ENCODE results near the gene UGT1A10.
A peak's percentile ranks its signal among the peaks of the same experiment; 100 is the strongest.

UGT1A10 gene

DNA sequence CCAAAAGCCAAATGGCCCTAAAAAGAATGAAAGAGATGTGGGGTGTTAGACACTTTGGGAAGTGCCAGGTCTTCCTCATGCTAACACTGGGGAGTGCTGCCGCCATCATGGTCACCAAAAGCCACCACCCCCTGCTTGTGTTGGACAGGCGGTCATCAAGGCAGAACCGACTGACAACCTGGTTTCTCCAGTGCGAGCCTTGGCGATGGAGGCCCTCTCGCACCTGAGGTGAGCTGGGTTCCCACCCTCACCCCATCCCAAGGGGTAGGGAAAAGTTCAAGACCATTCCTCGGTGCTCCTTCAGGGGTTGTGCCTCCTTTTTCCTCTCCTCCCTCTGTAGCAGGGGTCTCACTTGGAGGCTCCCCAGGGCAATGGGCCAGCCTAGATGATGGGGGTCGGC lies 175.5 kb downstream of the UGT1A10 start:
- DNase-seq = no peak

- no peak for DNase-seq
Measured at GRCh38 chr2:233813236-233814055, 177.2 kb downstream of the UGT1A10 start.

DNA sequence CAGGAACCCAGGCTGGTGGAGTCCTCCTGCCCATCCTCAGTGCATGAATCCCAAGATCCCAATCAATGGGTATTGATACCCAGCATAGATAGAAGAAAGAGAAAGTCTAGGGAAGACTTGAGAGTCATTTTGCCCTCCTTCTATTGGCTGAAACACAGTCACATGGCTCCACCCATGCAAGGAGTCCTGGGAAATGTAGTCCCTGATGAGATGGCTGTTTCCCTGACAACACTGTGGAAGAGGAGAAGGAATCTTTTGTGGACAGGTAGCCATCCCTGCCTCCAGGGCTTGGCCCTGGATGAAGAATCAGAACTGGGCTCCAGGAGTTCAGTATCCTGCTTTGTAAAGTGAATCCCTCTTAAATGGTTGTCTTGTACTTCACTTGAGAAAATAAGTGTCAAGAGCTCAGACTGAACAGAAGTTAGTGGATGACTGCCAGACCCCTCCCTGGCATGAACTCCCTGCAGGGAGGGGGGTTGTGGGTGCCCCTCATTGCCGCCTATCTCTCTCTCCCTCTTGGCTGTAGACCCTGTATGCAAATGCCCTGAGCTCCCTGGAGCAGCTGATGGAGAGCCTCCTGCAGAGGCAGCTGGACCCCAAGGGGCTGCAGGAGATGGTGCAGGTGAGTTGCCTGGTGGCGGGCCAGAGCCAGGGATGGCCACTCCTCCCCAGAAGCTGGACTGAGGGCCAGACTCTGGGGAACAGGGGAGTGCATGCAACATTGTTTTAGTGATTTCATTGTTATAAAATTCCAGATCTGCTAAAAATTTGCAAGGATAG lies 178.0 kb downstream of the UGT1A10 start:
- DNase-seq = no peak

- no peak for DNase-seq
Measured at GRCh38 chr2:233815861-233816260, 179.6 kb downstream of the UGT1A10 start.

GRCh38 chr2:233816334-233816733 lies 180.1 kb downstream of the UGT1A10 start:
- peak; percentile 70 for DNase-seq

- DNase-seq = no peak
Measured at GRCh38 chr2:233816771-233817170, 180.5 kb downstream of the UGT1A10 start.

DNA sequence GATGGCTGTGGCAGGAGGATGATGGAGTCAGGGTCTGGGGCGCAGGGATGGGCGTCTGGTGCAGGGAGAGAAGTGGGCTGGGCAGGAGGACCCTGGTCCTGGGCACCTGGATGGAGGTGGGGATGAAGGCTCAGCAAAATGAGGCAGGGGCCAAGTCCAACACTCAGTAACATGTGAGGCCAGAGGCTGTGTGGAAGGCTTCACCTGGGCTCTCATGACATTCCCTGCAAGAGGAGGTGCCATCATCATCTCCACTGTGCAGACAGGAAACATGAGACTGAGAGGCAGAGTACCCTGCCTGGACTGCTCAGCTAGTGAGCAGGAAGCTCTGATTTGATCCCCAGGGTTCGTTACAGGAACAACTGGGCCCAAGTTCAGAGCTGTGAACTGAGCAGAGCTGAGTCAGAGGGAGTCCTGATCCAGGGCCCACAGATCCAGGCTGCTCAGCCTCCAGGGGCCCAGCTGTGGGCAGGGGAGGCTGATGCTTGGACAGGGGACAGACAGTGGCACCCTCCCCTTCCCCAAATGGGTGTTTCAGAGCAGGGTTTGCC lies 181.2 kb downstream of the UGT1A10 start:
- no peak for DNase-seq

- no peak for DNase-seq
Measured at GRCh38 chr2:233817995-233818638, 181.9 kb downstream of the UGT1A10 start.

DNA sequence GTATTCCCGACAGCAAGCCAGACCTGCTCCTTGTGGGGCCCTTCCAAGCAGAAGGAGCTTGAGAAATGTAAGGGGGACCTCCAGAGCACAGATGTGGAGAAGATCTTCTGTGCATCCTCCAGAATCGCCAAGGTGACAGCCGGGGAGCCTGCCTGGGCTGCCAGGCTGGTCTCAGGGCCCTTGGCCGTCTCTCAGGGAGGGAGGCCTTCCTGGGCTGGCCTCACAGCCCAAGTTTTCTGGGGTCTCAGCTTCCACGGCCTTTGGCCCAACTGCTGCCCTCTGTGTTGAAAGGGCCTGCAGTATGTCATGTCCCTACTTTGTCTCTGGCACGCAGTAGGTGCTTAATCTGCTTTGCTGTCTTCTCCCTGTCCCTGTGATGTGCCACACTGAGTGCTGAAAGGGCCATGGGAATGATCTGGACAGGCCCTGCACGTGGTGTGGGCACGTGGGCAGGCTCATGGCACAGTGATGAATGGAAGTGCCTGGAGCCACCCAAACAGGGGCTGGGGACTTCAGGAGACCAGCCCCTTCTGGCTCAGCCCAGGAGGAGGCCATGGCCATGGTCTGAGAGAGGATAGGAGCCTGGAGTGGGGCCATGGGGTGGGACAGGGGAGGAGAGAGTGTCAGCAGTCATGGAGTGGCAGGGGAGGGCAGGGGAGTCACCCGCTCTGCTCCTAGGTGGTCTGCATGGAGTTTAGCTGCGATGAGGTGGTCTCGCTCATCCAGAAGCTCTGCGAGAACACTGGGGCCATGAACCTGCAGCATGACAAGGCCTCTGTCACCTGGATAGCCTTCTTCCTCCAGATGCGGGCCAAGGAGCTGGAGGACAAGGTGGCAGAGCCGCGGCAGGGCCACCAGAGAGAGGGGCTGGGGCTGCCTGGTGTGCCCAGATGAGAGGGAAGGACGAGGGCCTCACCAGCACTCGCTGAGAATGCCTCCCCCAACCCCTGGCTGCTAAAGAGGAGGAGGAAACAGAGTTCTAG lies 182.7 kb downstream of the UGT1A10 start:
- DNase-seq = no peak

GRCh38 chr2:233819884-233820773 lies 183.9 kb downstream of the UGT1A10 start:
- DNase-seq = no peak

GRCh38 chr2:233820774-233821105 lies 184.5 kb downstream of the UGT1A10 start:
- no peak for DNase-seq

- DNase-seq = no peak
Measured at GRCh38 chr2:233821196-233821595, 184.9 kb downstream of the UGT1A10 start.

DNA sequence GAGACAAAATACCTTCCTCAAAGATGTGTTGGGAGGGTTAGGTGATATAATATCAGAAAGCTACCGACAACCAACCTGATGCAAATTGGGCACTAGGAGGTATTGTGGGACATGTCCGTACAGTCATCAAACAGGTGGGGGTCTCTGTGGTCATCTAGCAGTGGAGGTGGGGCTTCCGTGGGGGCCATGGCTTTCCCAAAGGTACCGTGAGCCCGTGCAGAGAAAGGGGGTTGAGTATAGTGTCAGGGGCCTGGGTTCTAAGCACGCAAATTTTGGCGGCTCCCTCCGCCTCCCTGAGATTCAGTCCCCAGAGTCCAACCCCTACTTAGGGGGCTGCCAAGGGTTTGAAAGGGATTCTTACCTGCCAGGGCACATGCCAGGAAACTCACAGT lies 185.5 kb downstream of the UGT1A10 start:
- no peak for DNase-seq

DNA sequence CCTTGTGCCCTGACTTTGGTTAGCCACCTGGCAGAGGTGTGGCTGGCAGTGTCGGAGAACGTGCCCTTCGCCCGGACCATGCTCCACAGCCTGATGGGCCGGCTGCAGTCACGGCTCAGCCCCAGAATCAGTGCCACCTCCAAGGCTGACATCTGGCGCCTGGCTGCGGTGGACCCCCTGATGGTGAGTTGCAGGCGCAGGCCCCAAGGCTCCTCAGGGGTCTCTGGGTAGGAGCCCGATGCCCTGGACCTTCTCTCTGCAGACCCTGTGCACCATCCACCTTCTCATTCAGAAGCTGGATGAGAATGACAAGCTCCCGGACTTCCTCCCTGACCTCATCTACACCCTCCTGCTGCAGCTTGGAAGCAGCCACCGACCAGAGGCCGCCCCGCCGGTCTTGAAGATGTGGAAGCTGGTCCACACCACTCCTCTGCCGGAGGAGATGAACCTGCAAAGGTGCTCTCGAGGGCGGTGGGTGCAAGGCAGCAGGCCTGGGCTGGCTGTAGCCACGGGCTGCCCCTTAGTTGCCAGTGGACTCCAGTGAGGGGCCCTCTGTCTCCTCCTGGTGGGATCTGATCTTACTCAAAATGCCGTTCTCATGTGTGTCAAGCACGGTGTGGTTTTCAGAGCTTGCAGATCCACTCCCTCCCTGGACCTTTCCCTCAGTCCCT lies 186.0 kb downstream of the UGT1A10 start:
- no peak for DNase-seq
